NCI-H1105 (cell line): Measurements from ENCODE around the gene PAAF1.
A peak's percentile ranks its signal among the peaks of the same experiment; 100 is the strongest.
"Not testable (repeated sequence)": the region's sequence is repeated elsewhere in the genome, so short reads cannot be mapped to it uniquely, and the experiment has no call there.

ENCODE experiments used
- DNase-seq: peaks from one replicate; lab custom pipeline; 2025; lab: John Stamatoyannopoulos, UW

The PAAF1 gene

DNA sequence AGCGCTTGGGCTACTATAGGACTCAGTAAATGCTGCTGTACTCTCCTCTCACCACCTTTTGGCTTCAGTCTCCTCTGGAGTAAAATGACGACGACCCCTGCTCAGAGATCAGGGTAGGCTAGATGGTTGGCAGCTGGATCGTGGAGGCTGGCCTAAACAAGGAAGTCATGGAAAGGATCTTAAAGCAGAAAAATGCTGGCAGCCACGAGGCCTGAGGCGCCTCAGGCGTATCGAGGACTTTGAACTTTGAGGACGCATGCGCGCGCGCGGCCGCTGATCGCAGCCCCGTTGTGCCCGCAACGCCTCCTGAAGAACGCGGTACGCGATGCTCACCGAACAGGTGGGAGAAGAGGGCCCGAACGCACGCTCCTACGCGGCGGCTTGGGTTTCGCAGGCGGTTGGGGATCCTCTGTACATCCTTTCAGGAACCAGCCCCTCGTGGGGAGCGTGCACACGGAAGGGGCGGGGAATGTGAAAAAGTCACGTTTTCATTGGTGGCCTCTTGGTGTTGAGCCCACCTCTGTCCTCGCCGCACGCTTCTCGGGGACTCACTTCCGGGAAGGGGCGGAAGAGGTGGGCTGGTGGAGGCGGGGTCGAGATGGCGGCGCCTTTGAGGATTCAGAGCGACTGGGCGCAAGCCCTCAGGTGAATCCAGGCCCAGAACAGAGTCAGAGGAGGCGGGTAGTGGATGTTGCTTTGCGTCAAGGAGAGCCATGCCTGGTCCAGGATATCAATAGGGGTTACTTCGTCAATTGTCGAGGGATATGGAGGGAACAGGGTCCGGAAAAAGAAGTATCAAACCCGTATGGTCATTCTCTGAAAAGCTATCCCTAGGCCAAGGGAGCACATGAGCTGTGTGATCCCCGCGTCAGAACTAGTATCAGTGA lies at the start of gene PAAF1, which contains the start of gene COA4:
Gene PAAF1, plus strand, starts transcription at position 576 of the 887 bp plus-strand sequence. Its CDS starts 23 bp downstream, at position 599.
Gene COA4, minus strand, starts transcription at position 423 of the 887 bp plus-strand sequence. CDS start 3,468 bp downstream, outside the sequence.
- peak; percentile 99 for DNase-seq

GRCh38 chr11:73830261-73830660 lies 46.5 kb upstream of the PAAF1 start:
- DNase-seq: no peak

- DNase-seq: no peak
Observed at GRCh38 chr11:73833067-73833466, 43.7 kb upstream of the PAAF1 start.

GRCh38 chr11:73838443-73839122 lies 38.2 kb upstream of the PAAF1 start:
- DNase-seq: no peak

GRCh38 chr11:73839123-73839457 lies 37.7 kb upstream of the PAAF1 start:
- DNase-seq: no peak

DNA sequence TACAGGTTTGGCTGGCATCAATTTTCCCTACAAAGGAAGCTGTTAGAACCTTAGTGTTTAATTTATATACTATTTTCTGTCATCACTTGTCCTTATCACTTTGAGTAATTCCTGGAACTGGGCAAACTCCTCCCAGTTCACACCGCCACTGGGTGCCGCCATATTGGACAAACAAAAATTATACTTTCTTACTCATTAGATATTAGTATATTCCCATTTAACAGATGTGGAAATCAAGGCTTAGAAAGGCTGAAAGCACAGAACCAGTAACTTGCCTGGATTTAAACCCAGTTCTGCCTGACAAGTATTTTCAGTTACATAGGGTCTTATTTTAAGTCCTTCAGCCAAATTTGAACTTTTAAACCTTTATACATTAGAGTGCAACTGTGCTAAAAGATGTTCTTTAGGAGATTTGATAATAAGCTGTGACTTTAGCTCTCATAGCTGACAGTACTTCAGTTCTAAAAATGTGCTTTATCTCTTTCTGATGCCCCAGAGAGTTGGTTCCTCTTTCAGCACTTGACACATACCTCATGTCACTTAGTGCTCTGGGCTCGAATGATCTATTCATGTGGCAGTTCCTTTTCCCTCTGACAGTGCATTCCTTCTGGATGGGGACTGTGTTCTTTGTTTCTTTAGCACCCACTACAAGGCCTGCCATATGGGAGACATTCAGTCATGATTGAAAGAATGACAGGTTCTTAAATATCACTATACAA lies 25.6 kb upstream of the PAAF1 start:
- no peak for DNase-seq

DNA sequence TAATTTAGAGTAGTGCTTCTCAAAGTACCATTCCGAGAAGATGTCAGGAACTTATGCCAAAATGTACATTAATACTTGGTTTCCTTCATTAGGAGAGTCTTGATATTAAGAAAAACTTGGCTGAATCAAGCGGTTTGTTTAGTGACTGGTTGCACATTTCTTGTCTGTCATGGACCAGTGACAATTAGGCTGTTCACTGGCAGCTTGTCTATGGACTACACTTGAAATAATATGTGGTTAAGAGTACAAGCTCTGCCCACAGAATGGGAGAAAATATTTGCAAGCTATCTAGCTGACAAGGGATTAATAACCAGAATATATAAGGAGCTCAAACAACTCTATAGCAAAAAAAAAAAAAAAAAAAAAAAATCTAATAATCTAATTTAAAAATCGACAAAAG lies 24.8 kb upstream of the PAAF1 start:
- DNase-seq: peak; percentile 31

- DNase-seq: no peak
Observed at GRCh38 chr11:73854680-73855079, 22.1 kb upstream of the PAAF1 start.

DNA sequence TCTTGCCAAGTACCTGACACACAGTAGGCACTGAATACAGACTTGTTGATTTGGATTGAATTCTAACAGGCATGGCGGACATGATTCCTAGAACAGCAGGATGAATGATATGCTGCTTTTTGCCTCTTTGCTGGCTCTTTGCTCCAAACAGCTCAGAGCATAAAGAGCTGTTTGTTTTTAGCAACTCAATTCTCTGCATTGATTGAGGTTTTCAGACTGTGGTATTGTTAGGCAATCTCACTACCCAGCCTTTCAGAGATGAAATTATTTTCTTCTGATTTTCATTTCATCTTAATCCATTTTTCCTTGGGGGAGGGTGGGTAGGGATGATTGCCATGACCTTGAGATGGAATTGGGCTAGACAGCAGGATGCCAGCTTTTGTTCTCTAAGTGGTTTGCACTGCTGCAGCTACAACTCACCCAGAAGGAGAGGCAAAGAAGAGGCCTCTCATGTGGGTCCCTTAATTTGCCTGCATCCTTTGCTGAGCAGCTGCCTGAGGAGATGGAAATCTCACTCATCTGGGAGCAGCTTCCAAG lies 20.7 kb upstream of the PAAF1 start:
- no peak for DNase-seq

- no peak for DNase-seq
Observed at GRCh38 chr11:73859671-73860070, 17.1 kb upstream of the PAAF1 start.

DNA sequence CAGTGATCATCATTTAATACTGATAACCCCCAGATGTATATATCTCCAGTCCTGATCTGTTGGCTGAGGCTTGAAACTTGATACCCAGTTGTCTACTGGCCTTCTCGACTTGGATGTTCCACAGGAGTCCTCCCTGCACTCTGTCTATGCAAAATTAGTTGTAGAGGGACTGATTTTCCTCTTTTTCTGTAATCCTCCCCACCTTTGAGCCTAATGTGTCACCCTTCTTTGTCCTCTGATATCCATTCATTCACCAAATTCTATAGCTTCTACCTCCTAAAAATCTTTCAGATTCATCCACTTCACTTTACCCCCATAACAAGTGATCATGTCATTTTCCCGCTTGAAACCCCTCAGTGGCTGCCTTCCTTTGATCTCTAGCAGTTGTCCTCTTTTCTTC lies 16.6 kb upstream of the PAAF1 start:
- DNase-seq: no peak

GRCh38 chr11:73862986-73863385 lies 13.8 kb upstream of the PAAF1 start:
- DNase-seq: no peak

- no peak for DNase-seq
Observed at GRCh38 chr11:73866095-73866579, 10.7 kb upstream of the PAAF1 start.

DNA sequence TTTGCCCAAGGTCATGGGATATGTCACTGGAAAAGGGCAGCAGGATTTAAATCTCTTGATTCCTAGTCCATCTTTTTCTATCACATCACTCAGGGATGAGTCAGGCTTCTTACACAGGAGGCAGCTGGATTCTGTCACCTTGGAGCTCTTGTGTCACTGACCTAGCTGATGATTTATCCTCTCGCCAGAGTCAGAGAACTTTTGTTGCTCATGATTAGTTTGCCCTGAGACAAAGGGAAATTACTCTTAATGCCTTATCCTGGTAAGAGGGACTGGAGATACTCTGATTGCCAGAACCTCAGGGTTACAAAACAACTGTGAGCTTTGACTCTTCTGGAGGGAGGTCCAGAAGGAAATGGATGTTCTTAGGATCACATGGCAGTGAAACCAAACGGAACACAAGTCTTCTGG lies 10.2 kb upstream of the PAAF1 start:
- DNase-seq: no peak

GRCh38 chr11:73869332-73869949 lies 7.4 kb upstream of the PAAF1 start:
- no peak for DNase-seq

GRCh38 chr11:73870261-73870660 lies 6.5 kb upstream of the PAAF1 start:
- DNase-seq: no peak

DNA sequence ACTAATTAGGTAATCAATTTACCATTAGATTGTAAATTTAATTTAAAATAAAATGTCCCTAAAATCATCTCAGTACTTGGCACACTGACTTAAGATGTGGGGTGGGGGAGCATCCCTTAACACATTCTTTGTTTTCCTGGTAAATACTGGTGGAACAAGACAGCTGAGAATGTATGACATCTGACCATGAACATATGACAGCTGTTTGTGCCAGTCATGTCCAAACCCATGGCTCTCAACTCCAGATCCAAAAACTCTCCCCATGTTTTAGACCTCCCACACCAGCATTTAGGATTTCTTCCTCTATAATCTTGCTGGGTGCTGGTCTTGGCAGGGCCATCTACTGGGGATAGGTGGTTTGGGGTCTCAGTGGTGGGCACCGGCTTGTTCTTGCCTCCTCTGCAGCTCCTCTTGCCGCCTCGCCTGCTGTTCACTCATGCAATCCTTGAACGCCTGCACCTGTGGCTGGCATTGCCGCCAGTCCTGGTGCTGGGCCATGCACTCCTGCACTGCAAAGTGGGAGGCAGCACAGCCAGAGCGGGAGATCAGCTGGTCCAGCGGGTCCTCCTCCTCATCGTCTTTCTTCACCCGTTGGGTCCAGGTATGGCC lies 3.9 kb upstream of the PAAF1 start:
- DNase-seq: no peak

- no peak for DNase-seq
Observed at GRCh38 chr11:73875380-73875779, 1.4 kb upstream of the PAAF1 start.

DNA sequence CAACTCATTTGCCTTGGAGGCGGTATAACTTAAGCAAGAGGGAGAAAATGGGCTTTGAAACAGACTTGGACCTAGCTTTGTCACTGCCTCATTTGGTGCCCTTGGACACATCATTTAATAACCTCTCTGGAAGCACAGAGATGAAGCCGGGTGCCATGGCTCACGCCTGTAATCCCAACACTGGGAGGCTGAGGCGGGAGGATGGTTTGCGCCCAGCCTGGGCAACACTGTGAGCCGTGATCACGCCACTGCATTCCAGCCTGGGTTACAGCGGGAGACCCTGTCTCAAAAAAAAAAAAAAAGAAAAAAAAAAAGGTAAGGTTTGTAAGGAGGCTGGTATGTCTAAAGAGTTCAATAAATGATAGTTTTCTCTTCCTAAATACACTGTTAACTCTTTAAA lies 959 bp upstream of the PAAF1 start:
- DNase-seq: peak; percentile 11

GRCh38 chr11:73878771-73879170 lies 2.0 kb downstream of the PAAF1 start:
- DNase-seq: no peak

- DNase-seq: not testable (repeated sequence)
Observed at GRCh38 chr11:73880449-73880848, 3.6 kb downstream of the PAAF1 start.
